Left cardiac atrium (tissue), 4 donors: Measurements from ENCODE around the gene GSG1. TPM values are rescaled to one million over a fixed set of nuclear protein-coding genes. Genes with fewer than 3 reads are reported as not detected.

Source experiments
- ATAC-seq, 2 donors: fragments of 200-7000 bp; cut with Tn5 transposase; one replicate each; pipeline ENCODE4 v1.9.1; 2020; ENCODE audit warnings: mild to moderate bottlenecking in 2 of 2, moderate library complexity in 2 of 2
- DNase-seq: peaks from one replicate; pipeline ENCODE4 v3.0.0-alpha.2; 2020
- intact Hi-C, 2 donors: fragments of 100-400 bp; cut with DNase I; formaldehyde crosslinking; loops; one replicate each; pipeline versions ENCODE4 v1.14.1 to v1.15.1; 2022 to 2023
- long read RNA-seq: library from polyadenylated mRNA; unstranded; transcript quantifications from one replicate; pipeline ENCODE4 v2.0.0, GENCODE V29; 2021
- total RNA-seq, 2 donors: library from RNA; stranded (reverse); fragmentation: NEBNext Ultra II Directional; extraction: Animal tissue kit (Norgen Biotek cat#: 25700); gene quantifications; one replicate each; pipeline ENCODE4 v1.2.1, GENCODE V29; 2021
- donor health status: DM: no; HTN: yes; CAD: no.
- donor health status: DM: no; HTN: yes; CAD: no; lungs with severe emphysema.
- donor health status: DM: yes; HTN: yes; CAD: no.
- donor health status: Dilated cardiomyopathy.

The GSG1 gene
- not detected for total RNA-seq
- long read RNA-seq: 0 reads

DNA sequence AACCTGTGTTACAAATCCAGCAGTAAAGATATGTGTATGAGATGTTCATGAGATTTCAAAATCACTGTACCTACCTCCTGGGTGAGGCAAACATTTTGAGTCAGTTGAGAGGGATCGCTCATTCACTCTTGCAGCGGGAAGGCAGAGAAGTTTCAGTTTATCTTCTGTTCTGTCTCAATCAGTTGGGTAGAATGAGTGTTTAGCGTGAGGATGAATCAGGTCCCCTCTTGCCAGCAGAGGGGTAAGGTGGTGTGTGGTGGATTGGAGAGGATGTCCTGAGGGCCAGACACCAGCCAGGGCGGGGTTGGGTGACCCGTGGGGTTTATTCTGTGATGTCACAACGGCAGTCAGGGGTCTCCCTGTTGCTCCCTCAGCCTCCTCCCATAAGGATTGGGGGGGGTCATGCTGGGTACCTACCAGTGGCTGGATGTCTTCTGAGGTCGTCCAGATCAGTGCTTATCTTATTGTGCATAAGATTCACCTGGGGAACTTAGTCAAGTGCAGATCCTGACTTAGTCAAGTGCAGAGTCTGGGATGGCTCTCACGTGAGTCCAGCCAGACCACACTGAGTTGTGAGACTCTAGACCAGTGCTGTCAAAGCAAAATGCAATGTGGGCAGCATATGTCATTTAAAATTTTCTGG lies at the start of gene GSG1:
Gene GSG1, minus strand, starts transcription at position 277 of the 643 bp plus-strand sequence. Its CDS starts 155 bp downstream, at position 122.
- DNase-seq (no peak), ATAC-seq (no peak)
- intact Hi-C loops: no loop called here

DNA sequence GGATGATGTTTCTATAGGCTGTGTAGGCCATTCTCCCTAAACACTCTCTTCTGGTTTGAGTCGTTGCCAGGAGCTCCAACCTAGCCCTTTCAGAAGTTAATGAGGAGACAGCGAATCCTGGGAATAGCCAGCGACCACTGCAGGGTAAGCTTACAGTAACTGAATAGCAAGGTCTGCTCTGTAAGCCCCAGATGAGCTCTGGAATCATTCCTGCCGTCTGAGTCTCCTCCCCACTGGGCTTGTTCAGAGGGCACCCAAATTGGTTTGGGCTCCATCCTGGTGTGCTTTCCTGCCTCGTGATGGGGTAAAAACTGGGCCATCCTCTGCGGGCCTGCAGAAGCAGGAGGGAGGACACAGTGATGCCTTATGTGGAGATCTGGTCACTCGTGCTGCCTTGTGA lies 49.7 kb upstream of the GSG1 start:
- no peak for DNase-seq
- intact Hi-C loops: no loop called here
- no peak for ATAC-seq

DNA sequence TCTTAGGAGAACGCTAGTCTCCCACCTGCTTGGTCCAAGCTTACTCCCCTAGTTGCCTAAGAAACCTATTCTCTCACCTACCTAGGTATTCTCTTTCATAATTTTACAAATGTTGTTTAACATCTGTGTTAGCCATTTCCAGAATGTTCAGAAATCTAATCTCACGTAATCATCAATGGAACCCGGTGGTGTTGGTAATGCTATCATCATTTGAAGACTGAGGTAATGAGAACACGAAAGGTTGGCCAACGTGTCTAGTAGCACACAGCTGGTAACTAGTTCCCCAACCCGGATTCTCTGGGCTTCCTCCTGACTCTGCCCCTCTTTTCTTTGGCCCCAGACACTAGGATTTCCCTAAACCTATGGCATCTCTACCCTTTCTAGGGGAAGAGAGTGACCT lies 49.3 kb upstream of the GSG1 start:
- intact Hi-C loops: no loop called here
- no peak for DNase-seq
- ATAC-seq: no peak

DNA sequence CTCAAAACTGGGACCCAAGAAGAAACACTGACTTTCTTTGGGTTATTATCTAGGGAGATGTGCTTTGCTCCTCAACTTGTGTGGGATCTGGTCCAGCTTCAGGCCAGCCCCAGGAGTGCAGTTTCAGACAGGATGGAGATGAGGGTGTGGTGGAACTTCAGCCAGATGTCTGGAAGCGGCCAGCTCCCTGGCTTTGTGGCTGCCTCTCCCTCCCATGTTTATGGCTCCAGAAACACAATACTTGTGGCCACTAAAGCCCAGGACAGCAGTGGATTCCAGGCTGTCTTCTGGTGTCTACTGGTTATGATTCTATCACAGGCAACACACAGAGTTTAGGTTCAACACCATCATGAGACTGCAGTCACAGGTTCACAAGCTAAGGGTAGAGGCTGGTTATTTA lies 48.8 kb upstream of the GSG1 start:
- DNase-seq: peak; percentile 32
- ATAC-seq: peak; percentile 28 to 79
- intact Hi-C loops: no loop called here

DNA sequence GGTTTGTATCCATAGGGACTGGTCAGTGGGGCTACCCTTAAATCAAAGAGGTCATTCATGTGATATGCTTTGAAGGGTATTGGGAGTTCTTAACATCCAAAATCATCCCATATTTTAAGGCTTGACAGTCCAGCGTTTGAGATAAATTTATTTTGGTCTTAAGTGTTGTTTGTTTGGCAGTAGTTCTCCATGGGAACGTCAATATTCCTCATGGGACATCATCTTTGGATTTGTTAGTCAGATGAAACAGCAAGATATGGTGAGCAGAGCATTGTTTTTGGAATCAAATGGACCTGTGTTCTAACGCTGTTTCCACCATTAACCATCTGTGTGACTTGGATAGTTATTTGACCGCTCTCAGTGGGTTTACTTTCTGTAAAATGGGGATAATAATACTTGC lies 45.9 kb upstream of the GSG1 start:
- ATAC-seq (no peak), DNase-seq (no peak)
- intact Hi-C loops: no loop called here

DNA sequence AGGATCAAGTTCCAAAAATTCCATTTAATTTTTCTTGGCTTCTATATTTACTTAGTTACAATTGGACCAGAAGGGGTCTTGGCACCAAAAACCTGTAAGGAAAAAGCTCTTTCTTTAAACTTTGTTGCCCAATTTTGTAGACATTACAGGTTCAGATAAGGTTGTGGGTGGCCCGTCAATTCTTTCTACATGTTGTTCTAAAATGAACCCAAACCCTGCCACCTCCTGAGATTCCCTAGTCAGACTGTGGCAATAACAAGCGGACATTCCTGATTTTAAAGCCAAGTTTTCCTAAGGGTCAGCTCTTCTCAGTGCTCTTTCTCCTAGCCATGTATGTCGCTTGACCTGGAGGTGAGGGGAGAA lies 45.0 kb upstream of the GSG1 start:
- intact Hi-C loops: no loop called here
- ATAC-seq (peak; percentile 3 to 52), DNase-seq (no peak)

DNA sequence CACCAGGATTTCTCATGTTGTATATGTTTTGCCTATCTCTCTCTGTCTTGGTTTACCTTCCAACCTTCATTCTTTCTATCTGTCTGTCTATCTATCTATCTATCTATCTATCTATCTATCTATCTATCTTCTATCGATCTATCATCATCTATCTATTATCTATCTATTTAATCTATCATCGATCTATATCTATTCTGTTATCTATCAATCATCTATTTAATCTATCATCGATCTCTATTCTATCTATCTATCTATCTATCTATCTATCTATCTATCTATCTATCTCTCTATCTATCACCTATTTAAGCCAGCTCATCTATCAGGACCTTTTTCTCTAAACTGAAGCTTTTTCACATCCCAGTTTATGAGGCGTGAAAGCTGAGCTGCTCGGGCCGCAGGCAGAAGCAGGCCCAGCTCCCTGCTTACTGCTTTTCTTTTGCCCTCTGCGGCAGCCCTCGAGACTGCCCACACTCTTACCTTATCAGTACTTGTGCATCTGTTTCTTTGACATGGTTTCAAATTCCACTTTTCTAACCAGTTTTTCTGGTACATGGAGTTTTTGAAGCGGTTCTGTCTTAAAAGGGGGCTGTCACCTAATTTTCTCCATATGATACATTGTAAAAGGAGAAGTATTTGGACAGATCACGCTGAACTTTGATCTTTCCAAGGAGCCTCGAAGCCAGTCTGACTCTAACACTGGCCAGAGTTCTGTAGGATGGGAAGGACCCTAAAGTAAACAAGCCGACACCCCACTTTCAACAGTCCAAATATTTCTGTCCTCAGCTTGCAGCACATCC lies 44.4 kb upstream of the GSG1 start:
- DNase-seq: no peak
- peak; percentile 36 to 43 for ATAC-seq
- intact Hi-C loops: no loop called here

DNA sequence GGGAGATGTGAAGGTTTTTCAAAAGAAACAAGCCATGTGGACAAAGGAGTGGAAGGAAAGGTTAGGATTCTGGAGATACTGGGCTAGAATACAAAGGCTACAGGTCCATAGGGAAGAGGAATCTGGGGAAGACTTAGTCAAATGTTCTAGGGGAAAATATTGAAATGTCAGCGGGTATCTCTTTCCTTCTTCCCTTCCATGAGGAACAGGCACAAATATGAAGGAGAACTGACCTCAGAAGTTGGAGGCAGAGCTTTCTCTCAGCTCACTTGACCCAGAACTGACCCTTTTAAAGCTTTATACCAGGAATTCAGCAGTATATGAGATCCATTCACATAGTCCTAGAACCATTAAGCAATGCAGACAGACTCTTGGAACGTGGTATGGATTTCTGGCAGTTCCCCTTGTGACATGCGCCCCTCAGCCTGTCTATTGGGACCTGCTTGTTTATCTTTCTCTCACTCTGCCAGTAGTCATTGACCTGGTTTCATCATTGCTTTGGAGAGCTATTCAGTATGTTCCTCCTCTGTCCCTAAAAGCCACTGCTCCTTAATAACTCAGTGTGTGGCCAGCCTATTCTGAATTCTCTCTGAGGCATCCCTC lies 43.0 kb upstream of the GSG1 start:
- intact Hi-C loops: no loop called here
- ATAC-seq: peak; percentile 74 to 78
- peak; percentile 47 for DNase-seq

DNA sequence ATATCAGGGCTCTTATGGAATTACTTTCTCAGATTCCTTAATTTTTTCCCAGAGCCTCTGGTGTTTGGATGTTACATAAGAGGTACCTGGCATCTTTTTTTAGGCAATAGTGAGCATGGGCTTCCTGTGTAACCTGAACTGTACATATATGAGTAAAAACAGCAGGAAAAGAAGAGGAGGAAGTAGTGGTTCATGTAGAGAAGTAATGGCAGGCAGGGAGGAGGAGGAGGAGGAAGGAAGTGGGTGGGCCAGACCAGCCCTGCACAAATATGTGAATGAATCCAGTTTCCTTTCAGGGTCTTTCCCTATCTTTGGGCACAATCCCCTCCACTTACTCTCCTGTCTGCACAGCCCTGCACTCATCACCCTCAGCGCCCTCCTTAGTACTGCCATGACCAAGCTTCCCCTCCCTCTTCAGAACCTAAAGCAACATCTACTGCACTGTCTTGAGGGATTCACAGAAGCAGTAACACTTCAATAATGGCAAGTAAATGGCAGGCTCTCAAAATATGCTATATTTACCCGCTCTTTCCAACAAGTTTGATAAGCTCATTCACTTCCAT lies 40.9 kb upstream of the GSG1 start:
- ATAC-seq (no peak), DNase-seq (no peak)
- intact Hi-C loops: no loop called here

DNA sequence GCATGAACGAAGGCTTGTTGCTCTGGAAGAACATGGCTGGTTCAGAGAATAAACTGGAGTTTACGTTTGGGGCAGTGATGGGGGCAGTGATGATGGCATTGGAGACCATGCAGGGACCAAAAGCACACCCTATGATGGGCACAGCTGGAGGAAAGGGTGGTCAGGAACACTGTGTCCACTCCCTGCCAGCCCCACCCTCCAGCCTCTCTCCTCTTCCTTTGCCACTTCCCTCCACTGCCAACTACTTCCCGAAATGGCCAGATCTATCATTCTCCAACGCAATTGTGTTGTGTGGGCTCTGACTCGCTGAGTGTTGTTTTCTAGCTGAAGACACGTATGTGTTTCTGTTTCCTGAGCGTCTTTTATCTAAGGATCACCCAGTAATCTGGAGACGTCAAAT lies 39.3 kb upstream of the GSG1 start:
- ATAC-seq: peak in 1 of 2 donors; percentile 26
- intact Hi-C loops: no loop called here

DNA sequence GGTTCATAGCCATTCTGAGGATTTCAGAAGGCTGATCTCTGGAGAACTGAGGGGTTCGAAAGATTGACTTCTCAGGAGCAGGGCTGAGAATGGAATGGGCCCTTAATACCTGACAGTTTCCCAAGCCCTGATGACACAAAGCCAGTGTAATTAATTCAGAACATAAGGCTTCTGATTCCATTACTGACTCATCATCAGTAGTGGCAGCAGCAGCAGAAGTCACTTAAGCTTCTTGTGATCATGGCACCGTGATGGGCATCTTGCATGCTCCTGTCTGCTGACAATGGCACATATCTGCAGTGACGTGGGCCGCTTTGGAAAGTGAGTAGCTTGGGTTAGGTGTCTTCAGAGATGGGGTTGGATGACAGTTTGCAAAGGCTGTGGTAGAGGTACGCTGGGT lies 38.2 kb upstream of the GSG1 start:
- DNase-seq: no peak
- ATAC-seq: no peak
- intact Hi-C loops: no loop called here

More for the DNA sequence above, 39.3 kb upstream of the GSG1 start:
- DNase-seq: peak; percentile 34

DNA sequence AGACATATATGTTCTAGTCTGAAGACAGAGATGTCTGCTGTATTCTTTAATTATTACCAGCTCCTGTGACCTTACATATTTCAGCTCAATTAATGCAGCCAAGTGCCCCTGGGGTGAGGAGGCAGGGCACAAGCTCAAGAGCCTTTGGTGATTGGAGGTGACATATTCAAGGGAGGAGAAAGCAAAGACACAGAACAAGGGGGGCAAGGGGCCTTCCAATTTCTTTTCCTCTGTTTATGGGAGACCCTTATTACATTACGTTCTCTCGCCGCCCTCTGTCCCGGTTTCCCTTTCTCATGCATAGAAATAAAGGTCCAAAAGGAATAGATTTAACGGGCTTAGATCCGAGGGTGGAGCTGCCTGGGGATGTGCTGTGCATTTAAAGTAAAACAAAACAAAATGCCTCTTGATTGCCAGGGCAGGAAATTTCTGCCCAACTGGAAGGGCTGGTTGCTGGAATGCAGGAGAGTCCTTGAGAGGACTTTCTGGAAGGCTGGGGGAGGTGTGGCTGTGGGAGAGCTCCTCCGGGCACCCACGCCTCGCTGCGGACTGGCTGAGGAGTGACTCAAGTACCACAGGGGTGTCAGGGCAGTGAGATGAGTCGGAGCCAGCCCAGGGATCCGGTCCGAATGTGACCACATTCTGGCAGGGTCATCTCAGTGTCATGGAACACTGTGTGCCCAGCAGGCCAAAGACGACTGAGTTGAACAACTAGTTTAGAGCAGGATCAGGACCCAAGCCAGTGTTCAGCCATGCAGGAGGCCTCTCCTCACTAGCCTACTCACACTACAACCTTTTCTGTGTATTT lies 32.1 kb upstream of the GSG1 start:
- intact Hi-C loops: no loop called here
- peak; percentile 91 to 97 for ATAC-seq
- peak; percentile 37 for DNase-seq

DNA sequence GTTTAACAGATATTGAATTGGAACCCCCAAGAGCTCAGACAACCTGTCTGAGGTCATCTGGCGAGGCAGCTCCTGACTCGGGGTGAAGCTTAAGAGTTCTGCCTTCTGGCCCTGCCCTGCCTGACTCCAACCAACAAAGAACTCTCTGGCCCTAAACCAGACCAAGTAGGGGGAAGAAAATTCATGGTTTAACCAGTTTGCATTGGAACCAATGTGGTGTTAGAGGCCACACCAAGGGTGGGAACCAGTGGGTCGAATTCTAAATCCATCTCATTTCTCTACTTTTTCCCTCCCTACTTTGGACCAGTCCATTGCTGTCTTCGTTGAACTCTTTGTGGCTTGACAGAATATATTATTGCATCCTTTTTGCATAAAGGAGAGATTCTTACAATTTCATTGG lies 30.4 kb upstream of the GSG1 start:
- intact Hi-C loops: no loop called here
- DNase-seq: no peak
- no peak for ATAC-seq

DNA sequence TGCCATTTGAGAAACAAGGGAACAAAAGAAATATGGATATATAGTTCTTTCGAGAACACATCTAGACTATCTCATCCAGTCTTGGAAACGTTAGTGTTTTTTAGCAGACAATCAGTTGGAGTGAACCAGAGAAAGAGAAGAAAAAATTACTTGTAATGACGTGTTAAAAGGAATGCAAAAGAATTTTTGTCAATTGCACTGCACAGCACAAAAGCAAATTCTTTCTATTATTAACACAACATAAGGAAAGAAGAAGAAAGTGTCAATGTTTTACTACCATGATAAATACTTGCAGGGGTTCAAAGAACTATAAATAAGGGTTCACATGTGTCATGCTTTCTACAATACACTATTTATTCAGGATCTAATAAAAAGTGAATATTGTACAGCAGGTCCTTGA lies 27.5 kb upstream of the GSG1 start:
- intact Hi-C loops: no loop called here
- DNase-seq (no peak), ATAC-seq (no peak)

DNA sequence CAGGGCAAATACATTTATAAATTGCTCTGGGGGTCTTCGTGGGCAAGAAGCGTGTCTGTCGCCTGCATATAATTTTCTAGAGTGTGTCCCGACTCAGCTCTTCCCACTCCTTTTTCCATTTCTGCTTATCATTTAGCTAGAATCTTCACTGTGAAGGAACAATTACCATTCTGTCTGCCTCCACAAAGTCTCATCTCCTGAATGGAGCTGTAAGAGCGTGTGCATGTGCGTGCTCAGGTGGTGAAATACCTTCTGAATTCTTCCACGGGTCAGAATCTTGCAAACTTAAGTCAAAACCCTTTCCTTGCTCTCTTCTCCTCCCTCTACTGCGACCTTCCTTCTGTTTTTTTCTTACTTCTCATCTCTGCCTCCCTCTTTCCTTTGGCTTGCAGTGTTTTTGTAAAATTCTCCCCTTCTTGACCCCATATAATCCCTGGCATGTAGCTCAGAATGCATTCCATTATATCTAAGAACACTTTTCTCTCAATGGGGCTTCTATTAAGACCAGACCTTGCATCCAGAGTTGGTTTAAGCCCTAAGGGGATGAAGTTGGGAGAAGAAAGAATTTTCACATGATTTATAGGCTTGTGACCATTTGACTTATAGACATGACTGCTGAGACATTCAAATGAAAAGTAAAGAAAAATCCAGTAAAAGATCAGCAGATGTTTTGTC lies 25.0 kb upstream of the GSG1 start:
- no peak for DNase-seq
- intact Hi-C loops: no loop called here
- no peak for ATAC-seq

DNA sequence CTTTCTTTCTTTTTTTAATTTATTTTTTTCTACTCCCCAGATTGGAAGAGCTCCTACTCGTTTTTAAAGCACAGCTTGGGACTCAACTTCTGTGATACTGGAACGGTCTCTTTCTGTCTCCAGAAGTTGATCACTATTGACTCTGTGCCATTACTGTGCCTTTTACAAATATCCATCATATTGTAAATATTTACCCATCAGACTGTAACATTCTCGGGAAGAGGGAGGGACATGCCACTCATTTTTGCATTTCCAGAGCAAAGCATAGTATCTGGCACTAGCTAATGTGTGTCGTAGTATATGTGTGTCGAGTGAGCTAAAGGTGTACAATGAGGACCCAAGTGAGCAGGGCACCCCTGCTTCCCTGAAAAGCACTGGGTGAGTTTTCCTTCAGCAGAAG lies 24.0 kb upstream of the GSG1 start:
- no peak for ATAC-seq
- DNase-seq: no peak
- intact Hi-C loops: no loop called here

DNA sequence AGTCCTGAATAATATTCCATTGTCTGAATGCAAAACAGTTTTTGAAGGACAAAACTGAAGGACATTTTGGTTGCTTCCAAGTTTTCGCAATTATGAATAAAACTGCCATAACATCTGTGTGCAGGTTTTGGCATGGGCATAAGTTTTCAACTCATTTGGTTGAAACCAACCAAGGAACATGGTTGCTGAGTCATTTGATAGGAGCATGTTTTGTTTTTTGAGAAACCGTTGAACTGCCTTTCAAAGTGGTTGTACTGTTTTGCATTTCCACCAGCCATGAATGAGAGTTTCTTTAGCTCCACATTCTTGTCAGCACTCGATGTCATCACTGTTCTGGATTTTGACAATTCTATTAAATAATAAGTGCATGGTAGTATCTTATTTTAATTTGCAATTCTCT lies 23.0 kb upstream of the GSG1 start:
- intact Hi-C loops: no loop called here
- DNase-seq: no peak
- no peak for ATAC-seq

DNA sequence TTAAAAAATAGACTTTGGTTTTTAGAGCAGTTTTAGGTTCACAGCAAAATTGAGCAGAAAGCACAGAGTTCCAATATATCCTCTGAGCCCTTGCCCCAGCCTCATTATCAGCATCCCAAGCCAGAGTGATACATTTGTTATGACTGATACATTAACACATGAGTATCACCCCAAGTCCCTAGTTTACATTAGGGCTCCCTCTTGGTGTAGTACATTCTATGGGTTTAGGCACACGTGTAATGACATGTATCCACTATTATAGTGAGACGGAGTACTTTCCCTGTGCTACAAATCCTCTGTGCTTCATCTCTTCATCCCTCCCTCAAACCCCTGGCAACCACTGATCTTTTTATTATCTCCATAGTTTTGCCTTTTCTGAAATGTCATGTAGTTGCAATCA lies 22.5 kb upstream of the GSG1 start:
- DNase-seq: no peak
- intact Hi-C loops: no loop called here
- no peak for ATAC-seq
